Measurements from ENCODE around the gene AIRE. TPM values are rescaled to one million over a fixed set of nuclear protein-coding genes. Genes with fewer than 3 reads are reported as not detected.

Gene AIRE
- total RNA-seq: not detected in 2 replicates

GRCh38 chr21:44285138-44285992, at the start of gene AIRE:
TSS of gene AIRE (plus strand) at chr21:44285876. CDS start at chr21:44286007, 131 bp downstream.

DNA sequence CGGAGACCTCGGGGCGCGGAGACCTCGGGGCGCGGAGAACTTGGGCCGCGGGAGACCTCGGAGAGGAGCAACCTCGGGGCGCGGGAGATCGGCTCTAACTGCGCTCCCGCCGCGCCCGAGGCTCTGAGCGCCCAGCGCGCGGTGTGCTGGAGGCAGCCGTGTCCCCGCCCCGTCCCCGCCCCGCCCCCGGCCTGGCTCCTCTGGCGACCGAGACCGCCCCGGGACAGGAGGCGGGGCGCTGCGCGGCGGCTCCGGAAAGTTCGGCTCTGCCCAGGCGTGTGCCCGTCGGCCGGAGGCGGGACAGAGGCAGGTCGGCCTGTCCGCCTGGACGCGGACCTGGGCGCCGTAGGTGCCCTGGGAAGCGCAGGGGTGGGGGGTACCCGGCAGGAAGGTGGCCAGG, 44.8 kb upstream of the AIRE start, which contains the start of gene ICOSLG:
Gene ICOSLG, minus strand, starts transcription at position 102 of the 400 bp plus-strand sequence. CDS start 126 bp downstream, outside the sequence.

DNA sequence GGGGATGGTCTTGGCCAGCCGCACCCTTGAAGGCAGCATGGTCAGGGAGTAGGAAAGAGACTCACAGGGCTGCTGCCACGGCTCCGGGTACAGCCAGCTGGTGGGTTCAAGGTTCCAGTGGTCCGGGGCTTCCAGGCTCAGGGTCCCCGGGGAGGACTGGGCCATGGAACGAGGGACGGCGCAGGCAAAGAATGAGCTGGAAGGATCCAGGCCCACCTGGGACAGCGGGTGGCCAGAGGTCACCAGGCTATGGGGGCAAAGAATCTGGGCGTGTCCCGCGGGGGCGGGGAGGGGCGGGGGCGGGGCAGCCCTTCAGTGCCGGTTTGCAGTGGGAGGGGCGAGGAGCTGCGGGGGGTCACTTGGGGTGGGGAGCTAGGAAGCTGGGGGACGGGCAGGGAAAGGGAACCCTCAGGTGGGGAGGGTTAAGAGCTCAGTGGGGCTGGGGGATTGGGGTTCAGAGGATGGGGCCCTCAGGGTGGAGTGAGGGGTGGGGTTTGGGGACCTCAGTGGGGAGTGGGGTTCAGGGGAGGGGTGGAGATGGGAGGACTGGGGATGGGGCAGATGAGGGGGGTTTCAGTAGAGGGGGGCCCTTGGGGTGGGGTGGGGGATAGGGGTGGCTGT, 23.9 kb upstream of the AIRE start, which contains the start of gene DNMT3L:
Gene DNMT3L, minus strand, starts transcription at position 223 of the 621 bp plus-strand sequence. CDS start 638 bp downstream, outside the sequence.

GRCh38 chr21:44299458-44300261, 14.0 kb downstream of the AIRE start, which contains the start of gene PFKL:
TSS of gene PFKL (plus strand) at chr21:44300053. CDS start at chr21:44300106, 53 bp downstream.

GRCh38 chr21:44338971-44339910, 53.6 kb downstream of the AIRE start, which contains the start of gene CFAP410:
TSS of gene CFAP410 (minus strand) at chr21:44339390. CDS start at chr21:44339194, 196 bp downstream.

Other genes starting within 250 kb of the AIRE start
- gene PWP2, start 178.5 kb upstream of the AIRE start, total RNA-seq: 13.9 and 29.4 TPM in 2 replicates
- gene GATD3, start 152.2 kb upstream of the AIRE start, total RNA-seq: 16.0 and 38.2 TPM in 2 replicates
- 0.09 and 0.43 TPM in 2 replicates for gene ICOSLG, start 44.9 kb upstream of the AIRE start, total RNA-seq
- not detected in 2 replicates for gene DNMT3L, start 24.0 kb upstream of the AIRE start, total RNA-seq
- 235 and 327 TPM in 2 replicates for gene PFKL, start 14.2 kb downstream of the AIRE start, total RNA-seq
- gene CFAP410, start 53.5 kb downstream of the AIRE start, total RNA-seq: 4.9 and 6.5 TPM in 2 replicates
- gene TRPM2, start 67.7 kb downstream of the AIRE start, total RNA-seq: 0.22 and 0.43 TPM in 2 replicates
- 0.86 and 0.98 TPM in 2 replicates for gene LRRC3, start 169.6 kb downstream of the AIRE start, total RNA-seq